Mesendoderm (in vitro differentiated cells): ENCODE results near the gene SYNJ2.

Experiments
- DNase-seq: peaks from one replicate; pipeline ENCODE4 v3.0.0; 2013
- H2AK5ac ChIP-seq: 2 replicates; pipeline ENCODE4 v1.6.1; 2013; ENCODE audit warnings: low read length, inconsistent platforms
- H2BK120ac ChIP-seq: 2 replicates; pipeline ENCODE4 v1.6.1; 2013; ENCODE audit warnings: low read depth, mild to moderate bottlenecking, low read length, moderate library complexity, mixed read lengths
- H2BK15ac ChIP-seq: replicated peaks from 2 replicates; pipeline ENCODE4 v1.6.1; 2013; ENCODE audit warnings: low read depth, mild to moderate bottlenecking, moderate library complexity
- H2BK5ac ChIP-seq: 2 replicates; pipeline ENCODE4 v1.6.1; 2013; ENCODE audit warnings: low read length, inconsistent platforms
- H3K18ac ChIP-seq: 2 replicates; pipeline ENCODE4 v1.6.1; 2013; ENCODE audit warnings: mild to moderate bottlenecking, low read length, mixed read lengths
- H3K23ac ChIP-seq: one replicate; pipeline ENCODE4 v1.6.1; 2013; ENCODE audit warnings: low read length
- H3K27ac ChIP-seq: 2 replicates; pipeline ENCODE4 v1.5.1; 2013; ENCODE audit warnings: low read depth, mild to moderate bottlenecking, inconsistent platforms, low read length, moderate library complexity
- H3K27me3 ChIP-seq: 2 replicates; pipeline ENCODE4 v1.6.1; 2013; ENCODE audit warnings: low read length, control low read depth, mild to moderate bottlenecking, inconsistent platforms; ENCODE audit not compliant: insufficient read depth, poor library complexity
- H3K36me3 ChIP-seq: 2 replicates; pipeline ENCODE4 v1.6.1; 2013; ENCODE audit warnings: low read length, inconsistent platforms; ENCODE audit not compliant: control insufficient read depth, insufficient read depth
- H3K4ac ChIP-seq: one replicate; pipeline ENCODE4 v1.6.1; 2013; ENCODE audit warnings: low read depth, mild to moderate bottlenecking, low read length, moderate library complexity
- H3K4me1 ChIP-seq: 2 replicates; pipeline ENCODE4 v1.6.1; 2013; ENCODE audit warnings: low read depth, low read length, inconsistent platforms; ENCODE audit not compliant: control insufficient read depth
- H3K4me2 ChIP-seq: 2 replicates; pipeline ENCODE4 v1.6.1; 2013; ENCODE audit warnings: low read length
- H3K4me3 ChIP-seq: 2 replicates; pipeline ENCODE4 v1.5.1; 2013; ENCODE audit warnings: mild to moderate bottlenecking, low read length
- H3K56ac ChIP-seq: one replicate; pipeline ENCODE4 v1.6.1; 2013; ENCODE audit warnings: low read length
- H3K79me1 ChIP-seq: 2 replicates; pipeline ENCODE4 v1.6.1; 2013; ENCODE audit warnings: low read length, inconsistent platforms
- H3K79me2 ChIP-seq: 2 replicates; pipeline ENCODE4 v1.6.1; 2013; ENCODE audit warnings: mild to moderate bottlenecking, low read length; ENCODE audit not compliant: control insufficient read depth, insufficient read depth
- H3K9ac ChIP-seq: 2 replicates; pipeline ENCODE4 v1.6.1; 2013; ENCODE audit warnings: low read length, inconsistent platforms
- H4K5ac ChIP-seq: one replicate; pipeline ENCODE4 v1.6.1; 2013; ENCODE audit warnings: low read length
- H4K8ac ChIP-seq: one replicate; pipeline ENCODE4 v1.6.1; 2013; ENCODE audit warnings: low read depth, mild to moderate bottlenecking, control low read depth, low read length, moderate library complexity
- WGBS: extraction: QIAGEN DNeasy Blood & Tissue Kit; methylation state at CpG from one replicate; pipeline ENCODE4 v1.1.7; 2013; ENCODE audit warnings: low lambda C conversion rate, missing lambda C conversion rate; ENCODE audit not compliant: insufficient coverage; ENCODE audit errors: extremely low coverage; 5-methylcytosine and 5-hydroxymethylcytosine counted together

The SYNJ2 gene

DNA sequence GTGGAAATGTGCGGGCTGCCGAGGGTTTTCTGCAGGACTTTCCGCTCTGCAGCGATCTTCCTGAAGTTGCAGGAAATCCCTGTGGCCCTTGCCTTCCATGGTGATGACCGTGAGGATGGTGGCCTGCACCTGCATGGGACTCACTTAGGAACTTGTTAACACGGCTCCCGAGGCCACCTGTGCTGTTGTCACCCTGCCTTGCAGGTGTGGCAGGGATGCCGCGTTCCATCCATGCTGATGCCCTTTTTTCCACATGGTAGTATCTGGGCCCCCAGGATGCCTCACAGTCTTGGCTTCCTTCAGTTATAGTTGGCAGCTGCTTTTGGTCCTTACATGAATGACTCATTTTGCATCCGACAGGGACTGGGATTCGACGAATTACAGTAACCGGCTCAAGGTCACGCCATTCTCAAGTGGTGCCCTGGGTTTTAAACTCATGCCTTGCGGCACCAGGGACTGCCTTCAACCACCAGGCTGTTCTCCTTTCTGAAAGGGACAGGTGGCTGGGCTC, 37.2 kb downstream of the SYNJ2 start:
- no peak overlapping the region for H3K27ac ChIP-seq
- H3K36me3 ChIP-seq = no peaks in the 10 kb centered on the region
- H3K4me3 ChIP-seq = no peak overlapping the region
- DNase-seq = no peak
- no peak overlapping the region for H2BK15ac ChIP-seq
- no CpG with 5 or more reads among the region's 15 CpGs for WGBS
- no peaks in the 10 kb centered on the region for H3K79me2 ChIP-seq
- H3K4me2 ChIP-seq = no peak overlapping the region
- H2BK5ac ChIP-seq = no peak overlapping the region
- no peak overlapping the region for H2BK120ac ChIP-seq
- H3K23ac ChIP-seq = no peak overlapping the region
- no peak overlapping the region for H3K9ac ChIP-seq
- H3K27me3 ChIP-seq = no peaks in the 10 kb centered on the region
- H3K4ac ChIP-seq = no peak overlapping the region
- H4K5ac ChIP-seq = no peak overlapping the region
- peaks cover 3% of the 10 kb centered on the region for H3K79me1 ChIP-seq
- no peak overlapping the region for H4K8ac ChIP-seq
- no peak overlapping the region for H3K18ac ChIP-seq
- no peak overlapping the region for H3K56ac ChIP-seq
- H3K4me1 ChIP-seq = no peaks in the 10 kb centered on the region
- H2AK5ac ChIP-seq = no peak overlapping the region

DNA sequence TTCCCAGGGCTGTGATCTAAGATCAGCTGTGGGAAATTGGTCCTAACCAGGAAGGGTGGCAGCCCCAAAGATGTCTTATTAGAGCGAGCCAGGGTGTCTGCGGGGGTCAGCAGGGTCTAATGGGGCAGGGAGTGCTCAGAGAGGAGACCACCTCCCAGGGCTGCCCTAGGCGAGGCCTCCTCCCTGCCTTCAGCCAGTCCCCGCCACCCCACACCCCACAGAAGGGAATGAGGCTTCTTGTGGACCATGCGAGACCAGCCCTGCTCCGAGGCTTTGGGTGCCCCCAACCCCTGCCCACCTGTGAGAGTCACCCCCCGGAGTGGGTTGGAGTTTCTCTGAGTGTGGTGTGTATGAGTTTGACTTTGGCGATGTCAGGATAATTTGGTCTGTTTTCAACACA, 37.8 kb downstream of the SYNJ2 start:
- H4K8ac ChIP-seq = no peak overlapping the region
- no peak overlapping the region for H3K9ac ChIP-seq
- no peak overlapping the region for H4K5ac ChIP-seq
- no peak overlapping the region for H2BK5ac ChIP-seq
- H3K4me1 ChIP-seq = no peaks in the 10 kb centered on the region
- H3K4me3 ChIP-seq = no peak overlapping the region
- no peak overlapping the region for H3K4ac ChIP-seq
- no peak overlapping the region for H3K18ac ChIP-seq
- H3K79me2 ChIP-seq = no peaks in the 10 kb centered on the region
- no peak overlapping the region for H2BK15ac ChIP-seq
- H3K23ac ChIP-seq = no peak overlapping the region
- no peaks in the 10 kb centered on the region for H3K36me3 ChIP-seq
- peaks cover 3% of the 10 kb centered on the region for H3K79me1 ChIP-seq
- WGBS = no CpG with 5 or more reads among the region's 8 CpGs
- H3K56ac ChIP-seq = no peak overlapping the region
- H3K4me2 ChIP-seq = no peak overlapping the region
- H3K27ac ChIP-seq = no peak overlapping the region
- H2BK120ac ChIP-seq = no peak overlapping the region
- H3K27me3 ChIP-seq = no peaks in the 10 kb centered on the region
- no peak overlapping the region for H2AK5ac ChIP-seq
- DNase-seq = no peak

DNA sequence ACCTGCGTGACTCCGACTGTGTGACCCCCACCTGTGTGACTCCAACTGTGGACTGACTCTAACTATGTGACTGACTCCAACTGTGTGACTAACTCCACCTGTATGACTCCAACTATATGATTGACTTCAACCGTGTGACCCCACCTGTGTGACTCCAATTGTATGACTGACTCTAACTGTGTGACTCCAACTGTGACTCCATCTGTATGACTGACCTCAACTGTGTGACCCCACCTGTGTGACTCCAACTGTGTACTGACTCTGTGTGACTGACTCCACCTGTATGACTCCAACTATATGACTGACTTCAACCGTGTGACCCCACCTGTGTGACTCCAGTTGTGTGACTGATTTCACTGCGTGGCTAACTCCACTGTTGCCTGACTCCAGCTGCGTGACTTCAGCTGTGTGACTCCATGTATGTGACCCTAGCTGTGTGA, 38.6 kb downstream of the SYNJ2 start:
- H3K79me2 ChIP-seq = no peaks in the 10 kb centered on the region
- no peaks in the 10 kb centered on the region for H3K36me3 ChIP-seq
- no peak overlapping the region for H3K4me2 ChIP-seq
- H3K4me3 ChIP-seq = no peak overlapping the region
- H3K79me1 ChIP-seq = no peaks in the 10 kb centered on the region
- no peak overlapping the region for H4K5ac ChIP-seq
- H3K4me1 ChIP-seq = no peaks in the 10 kb centered on the region
- no peak for DNase-seq
- H2BK5ac ChIP-seq = no peak overlapping the region
- no peaks in the 10 kb centered on the region for H3K27me3 ChIP-seq
- no peak overlapping the region for H3K18ac ChIP-seq
- no peak overlapping the region for H3K56ac ChIP-seq
- H3K23ac ChIP-seq = no peak overlapping the region
- no CpG with 5 or more reads among the region's 6 CpGs for WGBS
- no peak overlapping the region for H2AK5ac ChIP-seq
- H3K4ac ChIP-seq = no peak overlapping the region
- H2BK120ac ChIP-seq = no peak overlapping the region
- no peak overlapping the region for H3K27ac ChIP-seq
- no peak overlapping the region for H4K8ac ChIP-seq
- H3K9ac ChIP-seq = no peak overlapping the region
- no peak overlapping the region for H2BK15ac ChIP-seq

DNA sequence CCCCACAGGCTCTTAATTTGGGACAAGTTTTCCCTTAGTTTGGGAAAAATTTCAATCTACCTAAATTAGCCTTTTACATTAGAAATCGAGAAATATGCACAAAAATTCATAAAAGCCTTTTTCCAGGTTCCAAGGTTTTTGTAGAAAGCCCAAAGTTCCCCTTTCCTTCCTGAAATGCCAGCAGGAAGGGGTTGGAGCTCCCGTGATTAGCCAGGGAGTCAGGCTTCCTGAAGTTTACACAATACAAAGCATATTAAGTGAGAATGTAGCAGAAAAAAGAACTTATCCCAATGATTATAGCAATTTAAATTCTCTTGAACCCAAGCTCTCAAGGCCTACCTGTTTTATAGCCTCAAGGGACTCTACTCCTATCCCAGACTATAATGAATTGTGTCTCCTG, 39.1 kb downstream of the SYNJ2 start:
- no peak overlapping the region for H3K4me2 ChIP-seq
- H3K23ac ChIP-seq = no peak overlapping the region
- no peak overlapping the region for H2BK120ac ChIP-seq
- H2AK5ac ChIP-seq = no peak overlapping the region
- no peak overlapping the region for H3K56ac ChIP-seq
- no peak overlapping the region for H4K5ac ChIP-seq
- H3K36me3 ChIP-seq = no peaks in the 10 kb centered on the region
- H3K79me2 ChIP-seq = no peaks in the 10 kb centered on the region
- WGBS = no CpG with 5 or more reads among the region's 2 CpGs
- no peaks in the 10 kb centered on the region for H3K4me1 ChIP-seq
- H3K18ac ChIP-seq = no peak overlapping the region
- H3K9ac ChIP-seq = no peak overlapping the region
- H3K27me3 ChIP-seq = no peaks in the 10 kb centered on the region
- H2BK15ac ChIP-seq = no peak overlapping the region
- no peak for DNase-seq
- no peak overlapping the region for H4K8ac ChIP-seq
- no peak overlapping the region for H2BK5ac ChIP-seq
- no peaks in the 10 kb centered on the region for H3K79me1 ChIP-seq
- H3K27ac ChIP-seq = no peak overlapping the region
- no peak overlapping the region for H3K4ac ChIP-seq
- H3K4me3 ChIP-seq = no peak overlapping the region

DNA sequence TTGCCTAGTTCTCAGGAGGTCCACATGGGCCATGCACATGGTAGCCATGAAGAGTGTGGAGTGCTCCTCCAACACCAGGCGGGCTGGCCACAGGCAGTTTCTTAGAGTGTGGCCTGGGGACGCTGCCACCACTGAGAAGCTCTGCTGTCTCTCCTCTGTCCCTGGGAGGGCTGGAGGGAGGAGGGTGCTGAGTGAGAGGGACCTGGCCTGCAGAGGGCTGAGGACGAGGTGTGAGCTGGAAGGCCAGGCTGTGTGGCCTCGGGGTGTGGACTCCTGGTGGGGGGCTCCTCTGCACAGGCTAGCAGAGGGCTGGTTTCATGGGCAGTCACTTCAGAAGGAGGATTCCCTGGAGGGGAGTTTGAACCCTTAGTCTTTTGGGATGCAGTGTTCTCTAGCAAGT, 39.7 kb downstream of the SYNJ2 start:
- H3K4me1 ChIP-seq = peaks cover 3% of the 10 kb centered on the region
- no peak overlapping the region for H4K5ac ChIP-seq
- H3K79me2 ChIP-seq = no peaks in the 10 kb centered on the region
- H3K56ac ChIP-seq = no peak overlapping the region
- no peak for DNase-seq
- no peak overlapping the region for H3K4me2 ChIP-seq
- H3K23ac ChIP-seq = no peak overlapping the region
- H3K79me1 ChIP-seq = no peaks in the 10 kb centered on the region
- no peak overlapping the region for H3K4ac ChIP-seq
- H3K9ac ChIP-seq = no peak overlapping the region
- H3K27ac ChIP-seq = no peak overlapping the region
- H2BK120ac ChIP-seq = no peak overlapping the region
- no peak overlapping the region for H3K18ac ChIP-seq
- H2BK5ac ChIP-seq = no peak overlapping the region
- no peak overlapping the region for H4K8ac ChIP-seq
- H3K4me3 ChIP-seq = no peak overlapping the region
- H2AK5ac ChIP-seq = no peak overlapping the region
- WGBS = no CpG with 5 or more reads among the region's 4 CpGs
- H3K36me3 ChIP-seq = no peaks in the 10 kb centered on the region
- no peaks in the 10 kb centered on the region for H3K27me3 ChIP-seq
- H2BK15ac ChIP-seq = no peak overlapping the region
